Astrocyte (in vitro differentiated cells and primary cell): ENCODE results near the gene PRDM12. TPM values are rescaled to one million over a fixed set of nuclear protein-coding genes. Genes with fewer than 3 reads are reported as not detected.
A peak's percentile ranks its signal among the peaks of the same experiment; 100 is the strongest.

Experiments used
- DNase-seq: peaks from one replicate; pipeline ENCODE4 v3.0.0-alpha.2; 2010; ENCODE audit warnings: low read depth
- FAIRE-seq: peaks from 2 replicates; lab custom pipeline; 2011; peaks lifted over from hg19 to GRCh38; lab: Jason Lieb, UNC
- H2AFZ ChIP-seq: 2 replicates; pipeline ENCODE4 v1.6.0; 2012; ENCODE audit warnings: low read depth, low read length, inconsistent platforms
- H3K27ac ChIP-seq: 2 replicates; pipeline ENCODE4 v1.5.1; 2011; ENCODE audit warnings: low read depth, low read length, inconsistent platforms
- H3K27me3 ChIP-seq: 2 replicates; pipeline ENCODE4 v1.6.0; 2011; ENCODE audit warnings: low read length, inconsistent platforms; ENCODE audit not compliant: insufficient read depth
- H3K36me3 ChIP-seq: 2 replicates; pipeline ENCODE4 v1.5.1; 2011; ENCODE audit warnings: low read length, inconsistent platforms; ENCODE audit not compliant: insufficient read depth
- H3K4me1 ChIP-seq: 2 replicates; pipeline ENCODE4 v1.5.1; 2011; ENCODE audit warnings: low read length, inconsistent platforms; ENCODE audit not compliant: insufficient read depth
- H3K4me2 ChIP-seq: 2 replicates; pipeline ENCODE4 v1.6.0; 2012; ENCODE audit warnings: low read length, inconsistent platforms
- H3K4me3 ChIP-seq: 2 replicates; pipeline ENCODE4 v1.5.1; 2011; ENCODE audit warnings: low read depth, mild to moderate bottlenecking, low read length, inconsistent platforms; ENCODE audit not compliant: insufficient read depth
- H3K79me2 ChIP-seq: 2 replicates; pipeline ENCODE4 v1.6.0; 2012; ENCODE audit warnings: mild to moderate bottlenecking, low read length, inconsistent platforms; ENCODE audit not compliant: insufficient read depth
- H3K9ac ChIP-seq: 2 replicates; pipeline ENCODE4 v1.6.0; 2012; ENCODE audit warnings: mild to moderate bottlenecking, low read length, inconsistent platforms
- H3K9me3 ChIP-seq: 2 replicates; pipeline ENCODE4 v1.5.1; 2012; ENCODE audit warnings: low read depth, mild to moderate bottlenecking, low read length, inconsistent platforms; ENCODE audit not compliant: insufficient read depth
- H4K20me1 ChIP-seq: 2 replicates; pipeline ENCODE4 v1.6.0; 2012; ENCODE audit warnings: low read length, inconsistent platforms; ENCODE audit not compliant: insufficient read depth
- H3K27ac Mint-ChIP-seq: one replicate; pipeline ENCODE4 v1.8.0; 2021; ENCODE audit warnings: mild to moderate bottlenecking, mixed read lengths; ENCODE audit not compliant: unreplicated experiment
- H3K27me3 Mint-ChIP-seq: one replicate; pipeline ENCODE4 v1.8.0; 2021; ENCODE audit warnings: low read depth, mixed read lengths; ENCODE audit not compliant: unreplicated experiment
- H3K36me3 Mint-ChIP-seq: one replicate; pipeline ENCODE4 v1.8.0; 2021; ENCODE audit warnings: low read depth, mixed read lengths; ENCODE audit not compliant: unreplicated experiment
- H3K4me1 Mint-ChIP-seq: one replicate; pipeline ENCODE4 v1.8.0; 2021; ENCODE audit warnings: low read depth, mixed read lengths; ENCODE audit not compliant: unreplicated experiment
- H3K4me3 Mint-ChIP-seq: one replicate; pipeline ENCODE4 v1.8.0; 2021; ENCODE audit warnings: mild to moderate bottlenecking, moderate library complexity, mixed read lengths; ENCODE audit not compliant: unreplicated experiment
- H3K9me3 Mint-ChIP-seq: one replicate; pipeline ENCODE4 v1.8.0; 2021; ENCODE audit warnings: mild to moderate bottlenecking, mixed read lengths; ENCODE audit not compliant: unreplicated experiment
- CTCF ChIP-seq: IDR thresholded peaks from 2 replicates; pipeline ENCODE4 v1.5.1; 2011; ENCODE audit warnings: low read depth, mild to moderate bottlenecking, inconsistent platforms, low read length, moderate library complexity; ENCODE audit not compliant: insufficient read depth
- EZH2 ChIP-seq: IDR thresholded peaks from 2 replicates; pipeline ENCODE4 v1.6.1; 2012; ENCODE audit warnings: mild to moderate bottlenecking, low read length, inconsistent platforms; ENCODE audit not compliant: insufficient read depth
- total RNA-seq: library from RNA; stranded (reverse); gene quantifications from 2 replicates; pipeline ENCODE4 v1.2.1, GENCODE V29; 2021

Gene PRDM12
- total RNA-seq, 1 donor from 2014 or later: 0.23 TPM

- no peak for FAIRE-seq
- Mint-ChIP-seq H3K27ac (no peak overlapping the region), H3K9me3 (peaks cover 6% of the 10 kb centered on the region), H3K36me3 (no peaks in the 10 kb centered on the region), H3K4me3 (no peak overlapping the region), H3K27me3 (peaks cover 55% of the 10 kb centered on the region), H3K4me1 (no peaks in the 10 kb centered on the region)
- no peak overlapping the region for H2AFZ ChIP-seq
- no peak for TF ChIP-seq EZH2
- TF ChIP-seq CTCF: no peak
- H3K9me3 ChIP-seq: peaks cover 5% of the 10 kb centered on the region
- no peaks in the 10 kb centered on the region for H3K36me3 ChIP-seq
- peaks cover 22% of the 10 kb centered on the region for H4K20me1 ChIP-seq
- no peak for DNase-seq
- H3K4me1 ChIP-seq: no peaks in the 10 kb centered on the region
- H3K4me3 ChIP-seq: no peak overlapping the region
- H3K27ac ChIP-seq: no peak overlapping the region
- no peaks in the 10 kb centered on the region for H3K79me2 ChIP-seq
- H3K4me2 ChIP-seq: no peak overlapping the region
- H3K9ac ChIP-seq: no peak overlapping the region
- H3K27me3 ChIP-seq: peaks cover 72% of the 10 kb centered on the region
These were observed 2.1 kb upstream of the PRDM12 start for GRCh38 chr9:130662099-130662969.

- Histone ChIP-seq H3K27ac (no peak overlapping the region), H3K4me3 (no peak overlapping the region), H4K20me1 (peaks cover 25% of the 10 kb centered on the region), H3K9me3 (peaks cover 5% of the 10 kb centered on the region), H3K4me1 (no peaks in the 10 kb centered on the region), H3K4me2 (no peak overlapping the region), H2AFZ (no peak overlapping the region), H3K36me3 (no peaks in the 10 kb centered on the region), H3K79me2 (no peaks in the 10 kb centered on the region), H3K9ac (no peak overlapping the region), H3K27me3 (peaks cover 76% of the 10 kb centered on the region)
- no peaks in the 10 kb centered on the region for H3K36me3 Mint-ChIP-seq
- H3K9me3 Mint-ChIP-seq: peaks cover 6% of the 10 kb centered on the region
- no peaks in the 10 kb centered on the region for H3K4me1 Mint-ChIP-seq
- TF ChIP-seq EZH2 (peak; percentile 97), CTCF (no peak)
- no peak for DNase-seq
- no peak overlapping the region for H3K27ac Mint-ChIP-seq
- FAIRE-seq: no peak
- H3K4me3 Mint-ChIP-seq: no peak overlapping the region
- H3K27me3 Mint-ChIP-seq: peaks cover 52% of the 10 kb centered on the region
These were observed 1.5 kb upstream of the PRDM12 start for GRCh38 chr9:130662970-130663257.

- TF ChIP-seq CTCF (no peak), EZH2 (peak; percentile 98)
- Histone ChIP-seq H3K9me3 (peaks cover 5% of the 10 kb centered on the region), H3K36me3 (no peaks in the 10 kb centered on the region), H2AFZ (no peak overlapping the region), H3K27me3 (peaks cover 74% of the 10 kb centered on the region), H3K9ac (no peak overlapping the region), H3K4me1 (no peaks in the 10 kb centered on the region), H3K4me2 (no peak overlapping the region), H3K27ac (no peak overlapping the region), H3K4me3 (no peak overlapping the region), H3K79me2 (no peaks in the 10 kb centered on the region), H4K20me1 (peaks cover 26% of the 10 kb centered on the region)
- DNase-seq: no peak
- H3K4me1 Mint-ChIP-seq: no peaks in the 10 kb centered on the region
- peaks cover 52% of the 10 kb centered on the region for H3K27me3 Mint-ChIP-seq
- H3K27ac Mint-ChIP-seq: no peak overlapping the region
- no peak overlapping the region for H3K4me3 Mint-ChIP-seq
- H3K9me3 Mint-ChIP-seq: peaks cover 6% of the 10 kb centered on the region
- no peak for FAIRE-seq
- no peaks in the 10 kb centered on the region for H3K36me3 Mint-ChIP-seq
These were observed 977 bp upstream of the PRDM12 start for GRCh38 chr9:130663258-130663976.
